Stimulated activated CD4-positive, alpha-beta T cell treated with anti-CD3 and anti-CD28 coated beads, Interleukin-1b, Interleukin-23, amount 100 ng/mL, for 4 hours (primary cell): ENCODE results near the gene CD48.
A peak's percentile ranks its signal among the peaks of the same experiment; 100 is the strongest.
"Not testable (repeated sequence)": the region's sequence is repeated elsewhere in the genome, so short reads cannot be mapped to it uniquely, and the experiment has no call there.

Experiments used
- DNase-seq, 2 donors: peaks; one replicate each; pipeline ENCODE4 v3.0.0-alpha.2; 2020; ENCODE audit warnings: low read depth in 2 of 2

CD48 gene

DNA sequence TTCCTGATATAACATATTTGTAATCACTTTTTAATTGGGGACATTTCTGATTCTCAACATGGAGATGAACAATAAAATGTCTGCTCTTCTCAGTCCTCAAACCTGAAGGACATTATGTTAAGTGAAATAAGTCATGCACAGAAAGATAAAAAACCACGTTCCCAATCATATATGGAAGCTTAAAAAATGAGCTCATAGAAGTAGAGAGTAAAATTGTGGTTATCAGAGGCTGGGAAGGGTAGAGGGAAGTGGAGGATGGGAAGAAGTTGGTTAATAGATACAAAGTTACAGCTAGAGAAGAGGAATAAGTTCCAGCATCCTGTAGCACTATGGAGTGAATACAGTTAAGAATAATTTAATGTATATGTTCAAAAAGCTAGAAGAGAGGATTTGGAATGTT, 1.5 kb upstream of the CD48 start:
- no peak for DNase-seq

DNA sequence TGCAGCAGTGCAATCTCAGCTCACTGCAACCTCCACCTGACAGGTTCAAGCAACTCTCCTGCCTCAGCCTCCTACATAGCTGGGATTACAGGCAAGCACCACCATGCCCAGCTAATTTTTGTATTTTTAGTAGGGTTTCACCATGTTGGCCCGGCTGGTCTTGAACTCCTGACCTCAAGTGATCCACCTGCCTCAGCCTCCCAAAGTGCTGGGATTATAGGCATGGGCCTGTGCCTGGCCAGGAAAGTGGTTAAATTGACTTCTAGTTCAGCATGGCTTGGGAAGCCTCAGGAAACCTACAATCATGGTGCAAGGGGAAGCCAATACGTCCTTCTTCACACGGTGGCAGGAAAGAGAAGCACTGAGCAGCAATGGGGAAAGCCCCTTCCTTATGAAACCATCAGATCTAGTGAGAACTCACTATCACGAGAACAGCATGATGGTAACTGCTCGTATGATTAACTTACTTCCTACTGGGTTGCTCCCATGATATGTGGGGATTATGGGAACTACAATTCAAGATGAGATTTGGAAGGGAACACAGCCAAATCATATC, 981 bp upstream of the CD48 start:
- DNase-seq = not testable (repeated sequence)

DNA sequence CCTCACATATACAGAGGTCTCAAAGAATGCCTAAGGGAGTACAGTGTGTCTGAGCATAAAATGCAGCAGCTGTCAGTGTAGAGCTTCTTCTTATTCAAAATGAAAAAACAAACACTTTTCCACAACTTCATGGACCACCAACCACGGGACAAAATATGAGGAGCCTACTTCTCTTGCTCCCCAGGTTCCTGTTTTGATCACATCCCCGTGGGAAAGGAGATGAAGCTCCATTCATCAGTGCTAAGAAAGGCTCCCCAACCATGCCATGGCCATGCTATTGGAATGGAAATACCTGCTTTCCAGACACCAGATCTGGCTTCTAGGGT, 383 bp downstream of the CD48 start:
- no peak for DNase-seq

DNA sequence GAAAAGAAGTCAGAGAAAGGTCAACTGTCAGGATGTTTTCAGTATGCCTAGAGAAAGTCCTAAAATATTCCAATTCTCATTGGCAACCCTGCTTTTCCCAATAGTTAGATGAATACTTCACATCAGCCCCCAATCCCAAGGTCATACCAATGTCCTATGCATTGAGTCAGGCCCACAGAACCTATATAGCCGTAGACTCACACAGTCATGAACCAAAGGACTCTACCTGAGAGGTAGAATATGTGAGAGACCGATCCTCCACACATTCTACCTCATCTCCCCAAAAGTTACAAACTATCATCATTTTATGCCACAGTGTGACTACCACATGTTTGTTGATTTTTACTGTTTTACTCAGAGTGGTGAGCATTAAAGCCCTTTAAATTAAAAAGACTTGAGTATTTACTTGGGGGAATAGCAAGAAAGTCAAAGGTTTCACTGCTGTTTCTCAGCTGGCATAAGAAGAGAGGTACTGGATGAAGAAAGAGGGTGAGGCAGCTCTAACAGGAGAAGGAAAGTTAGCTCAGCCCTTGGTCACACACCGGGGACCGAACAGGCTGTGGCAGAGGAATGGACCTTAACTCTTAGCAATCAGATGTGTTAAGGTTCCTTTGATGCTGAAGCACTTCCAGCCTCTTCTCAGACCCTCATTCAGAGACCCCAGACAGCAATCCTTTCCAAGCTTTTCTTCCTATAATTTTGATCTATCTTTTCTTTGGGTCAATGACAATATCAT, 937 bp downstream of the CD48 start:
- no peak for DNase-seq

DNA sequence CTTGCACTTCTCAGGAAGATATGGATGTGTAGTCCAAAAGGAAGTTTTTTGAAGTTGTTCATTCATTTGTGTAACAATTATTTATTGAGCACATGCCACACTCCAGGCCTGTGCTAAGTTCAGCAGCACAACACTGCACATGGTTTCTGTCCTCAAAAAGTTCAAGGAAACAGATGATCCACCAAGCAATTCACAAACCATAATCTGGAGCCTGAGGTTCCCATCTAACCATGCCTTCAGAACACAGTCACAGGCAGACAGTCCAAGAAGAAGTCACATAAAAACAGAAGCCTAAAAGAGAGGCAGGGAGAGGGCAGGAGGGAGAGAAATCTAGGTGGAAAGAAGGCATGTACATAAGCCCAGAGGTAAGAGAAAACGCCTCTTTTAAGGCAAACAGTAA, 1.9 kb downstream of the CD48 start:
- DNase-seq = no peak

DNA sequence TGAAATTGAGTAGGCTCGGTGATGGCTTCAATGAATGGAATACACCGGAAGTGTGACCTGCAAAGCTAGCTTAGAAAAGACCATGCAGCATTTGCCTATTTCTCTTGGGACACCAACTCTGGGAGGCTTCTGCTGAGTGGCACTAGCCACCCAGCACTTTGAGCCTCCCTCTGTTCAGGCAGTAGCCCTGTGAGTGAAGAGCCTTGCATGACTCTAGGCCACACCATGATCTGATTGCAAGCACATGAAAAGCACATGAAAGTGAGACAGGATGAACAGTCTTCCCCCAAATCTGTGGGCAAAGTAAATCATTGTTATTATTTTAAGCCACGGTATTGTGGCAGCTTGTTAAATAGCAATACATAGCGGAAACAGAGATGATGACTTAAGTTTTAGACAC, 2.8 kb downstream of the CD48 start:
- DNase-seq = no peak

DNA sequence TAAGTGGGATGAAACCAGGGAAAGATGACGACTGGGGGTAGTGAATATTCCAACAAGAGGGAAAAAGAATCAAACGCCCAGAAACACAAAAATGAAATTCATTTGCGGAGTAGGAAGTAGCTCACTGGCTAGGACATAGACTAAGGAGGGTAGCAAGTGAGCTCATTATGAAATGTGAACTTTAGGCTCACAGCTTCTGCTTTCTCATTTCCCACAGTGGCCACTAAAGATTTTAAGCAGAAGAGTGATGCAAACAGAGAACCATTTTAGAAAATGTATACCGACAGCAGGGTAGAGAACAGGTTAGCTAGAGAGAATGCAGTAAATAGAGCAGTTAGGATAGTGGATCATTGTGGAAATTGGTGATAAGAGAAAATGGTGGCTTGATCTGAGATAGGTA, 3.5 kb downstream of the CD48 start:
- no peak for DNase-seq

DNA sequence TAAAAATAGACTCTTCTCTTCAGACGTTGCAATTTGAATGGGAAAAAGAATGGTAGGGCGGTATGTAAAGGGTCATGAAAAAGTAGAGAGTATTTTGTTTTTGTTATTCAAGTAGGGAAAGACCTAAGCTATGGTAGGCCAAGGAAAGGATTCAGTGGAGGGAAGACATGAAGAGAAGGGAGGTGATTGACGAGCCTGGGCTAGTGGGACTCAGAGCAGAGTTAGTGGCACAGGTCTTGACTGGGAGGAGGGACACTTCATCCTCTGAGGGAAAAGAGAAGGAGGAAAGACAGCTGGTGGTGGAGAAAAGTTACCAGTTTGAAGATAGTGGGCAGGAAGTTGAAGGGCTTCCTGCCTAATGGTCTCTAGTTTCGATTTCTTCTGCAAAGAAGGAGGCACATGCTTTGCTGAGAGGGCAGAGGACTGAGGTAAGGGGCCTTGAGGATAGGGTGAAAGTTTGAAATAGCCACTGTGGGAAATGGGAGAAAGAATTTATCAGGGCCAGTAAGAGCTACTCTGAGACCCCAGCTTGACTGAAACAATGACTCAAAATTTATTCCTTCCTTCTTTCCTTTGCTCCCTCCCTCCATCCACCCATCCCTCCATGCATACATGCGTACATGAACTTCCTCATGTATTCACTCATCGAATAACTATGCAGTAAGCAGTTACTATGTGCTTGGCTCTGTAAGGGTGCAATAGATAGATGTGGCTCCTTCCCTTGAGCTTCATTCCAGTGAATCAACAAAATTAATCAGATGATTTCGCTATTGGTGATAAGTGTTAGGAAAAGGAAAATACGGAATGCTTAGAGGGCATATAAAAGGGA, 4.2 kb downstream of the CD48 start:
- DNase-seq = no peak

DNA sequence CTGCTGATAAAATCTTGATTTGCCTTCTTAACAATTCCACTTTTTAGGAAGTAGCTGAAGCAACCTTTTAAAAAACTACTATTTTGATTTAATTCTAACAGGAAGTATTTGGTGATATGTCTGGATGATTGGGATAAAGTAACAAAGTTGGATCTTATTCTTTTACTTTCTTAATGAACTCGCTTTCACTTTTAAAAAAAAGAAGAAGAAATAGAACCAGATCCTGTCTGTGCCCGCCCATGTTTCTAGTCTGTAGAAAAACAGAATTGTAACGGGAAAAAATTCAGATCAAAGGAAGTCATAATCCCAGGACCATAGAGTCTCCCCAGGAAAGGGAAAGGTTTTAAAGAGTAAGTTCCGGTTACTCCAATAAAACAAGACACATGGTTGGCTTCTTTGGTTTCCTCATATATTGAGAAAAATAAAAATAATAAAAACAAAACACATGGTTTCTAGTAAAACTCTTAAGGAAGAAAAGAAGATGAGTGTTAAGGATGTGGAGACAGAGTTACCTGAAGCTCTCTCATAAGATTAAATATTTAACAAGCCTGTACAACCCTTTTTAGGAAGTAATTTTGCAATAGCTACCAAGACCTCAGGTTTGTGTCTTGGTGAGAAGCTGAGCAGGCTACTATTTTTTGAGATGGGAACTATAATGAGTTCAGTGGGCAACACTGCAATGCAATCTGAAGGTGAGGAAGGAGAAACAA, 4.9 kb downstream of the CD48 start:
- no peak for DNase-seq

DNA sequence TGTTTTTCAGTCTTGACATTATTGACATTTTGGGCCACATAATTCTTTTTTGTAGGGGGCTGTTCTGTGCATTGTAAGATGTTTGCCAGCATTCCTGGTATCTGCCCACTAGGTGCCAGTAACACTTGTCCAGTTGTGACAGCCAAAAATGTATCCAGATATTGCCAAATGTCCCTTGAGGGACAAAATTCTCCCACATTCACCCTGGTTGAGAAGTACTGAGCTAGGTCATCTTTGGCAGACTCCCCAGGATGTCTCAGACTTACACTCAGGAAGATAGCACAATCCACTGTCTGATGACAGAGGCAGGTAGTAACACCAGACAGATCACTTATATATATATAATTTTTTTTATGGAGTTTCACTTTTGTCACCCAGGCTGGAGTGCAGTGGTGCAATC, 5.9 kb downstream of the CD48 start:
- no peak for DNase-seq

DNA sequence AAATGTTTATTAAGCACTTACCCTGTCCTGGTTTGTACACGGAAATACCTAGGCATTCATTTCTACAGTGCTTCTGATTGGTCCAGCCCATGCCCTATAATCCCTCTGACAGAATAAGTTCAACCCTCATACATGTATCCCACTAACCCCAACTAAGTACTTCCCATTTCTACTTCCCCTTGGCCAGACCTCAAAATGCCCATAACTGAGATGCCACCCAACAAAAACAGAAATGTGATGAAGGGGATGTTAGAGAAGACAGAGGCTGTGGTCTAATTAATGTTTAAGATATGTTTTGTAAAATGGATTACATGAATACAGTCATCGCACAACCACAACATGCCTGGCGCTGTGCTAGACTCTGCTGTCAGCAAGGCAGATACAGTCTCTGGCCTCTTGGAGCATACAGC, 6.4 kb downstream of the CD48 start:
- DNase-seq = not testable (repeated sequence)

DNA sequence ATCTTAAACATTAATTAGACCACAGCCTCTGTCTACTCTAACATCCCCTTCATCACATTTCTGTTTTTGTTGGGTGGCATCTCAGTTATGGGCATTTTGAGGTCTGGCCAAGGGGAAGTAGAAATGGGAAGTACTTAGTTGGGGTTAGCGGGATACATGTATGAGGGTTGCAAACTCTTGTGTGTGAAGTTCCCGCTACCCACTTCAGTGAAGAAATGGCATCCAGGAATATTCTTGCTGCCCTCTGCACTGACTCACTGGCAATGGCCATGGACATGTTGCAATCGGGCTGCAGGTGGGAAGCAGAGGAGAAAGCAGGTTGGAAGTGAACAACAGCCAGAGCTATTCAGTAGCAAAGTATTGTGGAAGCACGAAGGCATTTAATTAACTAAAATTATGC, 7.4 kb downstream of the CD48 start:
- DNase-seq = no peak

DNA sequence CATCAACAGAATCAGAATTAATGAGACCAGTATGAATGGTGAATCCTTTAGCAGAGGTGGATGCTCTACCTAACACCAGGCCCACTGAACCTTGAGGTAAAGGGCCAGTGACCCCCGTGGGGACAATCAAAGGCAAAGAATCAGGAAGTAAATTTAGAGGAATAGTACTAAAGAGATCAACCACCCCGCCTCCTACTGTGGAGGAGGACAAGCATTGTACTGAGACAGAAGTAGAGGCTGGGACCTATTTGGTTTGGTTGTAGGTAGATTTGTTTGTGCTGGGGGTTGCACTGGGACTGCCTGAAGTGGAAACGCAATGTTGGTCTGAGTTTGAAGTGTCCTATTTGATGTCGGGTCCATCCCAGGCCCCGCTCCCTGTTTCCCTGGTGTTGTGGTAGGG, 9.5 kb downstream of the CD48 start:
- no peak for DNase-seq

DNA sequence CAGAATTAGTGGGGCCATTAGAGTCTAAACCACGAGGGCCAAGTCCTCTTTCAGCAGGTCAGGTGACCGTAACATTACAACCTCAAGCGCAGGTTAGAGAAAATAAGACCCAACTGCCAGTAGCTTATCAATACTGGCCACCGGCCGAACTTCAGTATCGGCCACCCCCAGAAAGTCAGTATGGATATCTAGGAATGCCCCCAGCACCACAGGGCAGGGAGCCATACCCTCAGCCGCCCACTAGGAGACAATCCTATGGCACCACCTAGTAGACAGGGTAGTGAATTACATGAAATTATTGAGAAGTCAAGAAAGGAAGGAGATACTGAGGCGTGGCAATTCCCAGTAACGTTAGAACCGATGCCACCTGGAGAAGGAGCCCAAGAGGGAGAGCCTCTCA, 19.2 kb downstream of the CD48 start:
- DNase-seq = not testable (repeated sequence)

DNA sequence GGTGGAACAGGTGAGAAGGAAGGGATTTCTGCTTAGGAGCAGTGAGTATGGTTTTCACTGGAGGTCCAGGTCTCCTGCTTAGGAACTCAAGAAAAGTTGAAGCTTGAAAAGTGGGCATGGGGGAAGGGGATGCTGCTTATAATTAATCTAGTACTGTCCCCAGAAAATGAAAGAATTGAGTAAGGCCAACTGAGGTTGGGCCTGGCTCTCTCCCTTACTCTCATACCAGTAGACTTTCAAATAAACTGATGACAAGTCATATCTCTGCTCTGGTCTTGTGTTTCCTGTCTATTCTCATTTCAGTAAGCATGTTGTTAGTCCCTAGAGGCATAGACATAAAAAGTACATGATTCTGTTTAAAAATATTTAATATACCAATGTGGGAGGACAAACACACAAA, 26.4 kb downstream of the CD48 start:
- no peak for DNase-seq

DNA sequence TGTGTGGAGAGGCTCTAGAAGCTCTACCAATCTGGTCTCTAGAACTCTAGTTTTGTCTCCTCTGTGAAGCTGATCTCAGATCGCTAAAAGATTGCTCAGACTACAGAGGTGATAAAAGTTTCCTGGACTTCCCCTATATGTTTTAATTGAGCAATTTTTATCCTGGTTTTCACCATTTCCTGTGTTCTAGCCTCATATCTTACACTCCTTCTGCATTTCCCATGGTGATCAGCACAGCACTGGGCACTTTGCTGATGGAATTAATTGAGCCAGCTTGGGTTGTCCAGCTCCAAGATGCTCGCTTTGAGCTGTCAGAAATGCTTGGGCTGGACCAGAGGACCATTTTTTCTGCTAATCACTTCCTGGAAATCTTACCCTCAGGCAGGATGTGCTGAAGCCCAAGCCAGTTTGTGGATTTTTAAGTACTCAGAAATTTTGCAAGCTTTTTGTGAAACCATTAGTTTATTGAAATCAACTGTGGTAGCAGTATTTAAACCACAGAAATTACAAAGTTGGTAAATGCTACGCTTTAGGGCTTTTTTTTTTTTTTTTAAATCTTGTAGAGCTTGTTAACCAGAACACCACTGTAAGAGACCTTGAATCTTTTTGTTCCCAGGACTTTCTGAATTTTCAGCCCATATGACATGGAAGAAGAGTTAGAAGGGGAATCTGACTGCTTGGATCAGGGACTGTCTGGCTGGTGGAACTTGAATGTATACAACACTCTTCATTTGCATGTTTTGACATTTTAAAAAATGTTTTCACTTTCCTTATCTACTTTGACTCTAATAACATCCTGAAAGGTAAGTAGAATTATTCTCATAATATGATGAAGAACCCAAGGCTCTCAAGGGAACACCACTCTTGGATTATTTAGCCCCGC, 28.4 kb downstream of the CD48 start:
- no peak for DNase-seq

DNA sequence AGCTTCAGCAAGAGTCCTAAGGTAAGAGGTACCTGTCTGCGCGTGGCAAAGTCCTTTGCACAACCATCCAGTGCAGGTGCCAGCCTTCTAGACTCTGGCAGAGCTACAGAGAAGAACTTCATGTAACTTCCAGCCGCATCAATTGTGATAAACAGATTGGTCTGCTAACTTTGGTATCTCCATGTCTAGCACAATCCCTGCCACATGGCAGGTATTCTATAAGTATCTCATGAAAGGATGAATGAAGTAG, 29.8 kb downstream of the CD48 start:
- no peak for DNase-seq

DNA sequence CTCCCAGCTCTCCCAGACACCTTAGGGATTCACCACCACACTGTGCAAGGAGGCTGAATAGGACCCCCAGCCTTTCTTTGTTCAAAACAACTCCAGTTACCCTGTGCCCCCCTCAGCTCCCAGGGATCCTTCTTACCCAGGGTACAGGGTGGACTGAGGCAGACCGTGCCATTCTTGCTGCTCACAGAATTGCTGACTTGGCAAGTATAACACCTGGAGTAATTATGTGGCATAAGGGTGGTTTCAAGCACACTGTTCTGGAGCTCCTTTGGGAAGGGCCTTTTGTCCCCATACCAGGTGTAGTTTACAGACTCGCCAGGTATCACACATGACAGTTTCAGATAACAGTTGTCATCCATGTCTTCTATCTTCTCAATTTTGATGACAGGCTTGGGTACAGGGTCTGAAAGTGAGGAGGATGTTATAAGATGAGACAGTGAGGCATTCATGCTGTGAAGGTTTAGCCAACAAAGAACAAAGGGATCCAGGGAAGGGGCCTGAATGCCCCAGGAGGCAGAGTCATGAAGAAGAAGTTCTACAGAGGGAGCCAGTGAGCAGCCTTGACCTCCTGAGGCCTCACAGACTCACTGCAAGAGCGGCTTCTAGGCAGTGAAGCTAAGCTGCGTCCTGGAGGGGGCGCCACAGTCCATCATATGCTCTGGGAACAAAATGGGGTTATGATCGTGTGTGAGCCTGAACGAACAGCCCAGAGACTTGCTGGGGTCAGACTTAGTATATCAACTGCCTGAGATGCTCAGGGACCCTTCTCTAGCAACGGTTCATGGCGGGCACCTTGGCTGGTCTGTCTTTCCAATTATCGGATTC, 30.3 kb downstream of the CD48 start:
- peak; percentile 81 to 83 for DNase-seq

DNA sequence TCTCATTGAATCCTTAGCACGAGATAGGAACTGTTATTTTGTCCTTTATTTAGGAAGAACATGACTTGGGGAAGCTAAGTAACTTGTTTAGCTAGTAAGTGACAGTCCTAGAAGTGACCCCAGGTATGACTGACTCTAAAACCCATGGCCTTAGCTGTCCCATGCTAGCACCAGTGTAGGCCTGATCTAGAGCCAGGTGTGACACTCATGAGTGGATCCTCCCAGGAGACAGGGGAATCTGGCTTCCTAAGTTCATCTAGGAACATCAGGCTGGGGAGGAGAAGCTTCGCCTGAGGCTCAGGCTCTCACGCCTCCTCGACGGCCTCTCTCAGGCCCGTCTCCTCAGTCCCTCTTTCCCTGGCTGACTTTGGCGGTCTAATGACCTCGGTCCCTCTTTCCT, 31.2 kb downstream of the CD48 start:
- no peak for DNase-seq

DNA sequence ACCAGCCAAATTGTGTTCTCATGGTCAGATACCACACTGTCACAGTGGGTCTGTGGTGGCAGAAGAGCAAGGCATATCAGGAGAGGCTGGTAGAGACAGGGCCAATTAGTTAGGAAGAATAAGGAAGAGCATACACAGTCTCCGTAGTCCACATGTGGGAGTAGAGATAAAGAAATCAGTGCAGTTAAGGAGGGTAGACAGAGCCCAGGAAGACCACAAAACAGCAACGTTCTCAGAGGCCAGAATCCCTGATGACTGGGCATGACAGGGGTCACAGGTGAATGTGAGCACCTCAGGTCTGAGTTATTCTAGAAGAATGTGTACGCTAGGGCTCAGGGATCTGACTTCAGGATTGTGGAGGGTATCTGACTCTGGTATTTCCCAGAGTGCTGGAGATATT, 31.7 kb downstream of the CD48 start:
- DNase-seq = no peak
